Lower leg skin (tissue), 3 donors: ENCODE results near the gene RGS18.
"Not testable (repeated sequence)": the region's sequence is repeated elsewhere in the genome, so short reads cannot be mapped to it uniquely, and the experiment has no call there.

Source experiments
- POLR2A ChIP-seq, 2 donors: fragments of 450-650 bp; IDR thresholded peaks; one replicate each; pipeline ENCODE4 v1.6.1; 2016 to 2017; ENCODE audit warnings: antibody characterized with exemption in 2 of 2, mild to moderate bottlenecking in 1 of 2, moderate library complexity in 1 of 2
- TF ChIP-seq, protein P1 (sequence below), 3 donors: fragments of 450-650 bp; IDR thresholded peaks; one replicate each; pipeline ENCODE4 v1.5.1; 2016; ENCODE audit warnings: antibody characterized with exemption in 3 of 3, mild to moderate bottlenecking in 3 of 3, moderate library complexity in 2 of 3

GRCh38 chr1:192165002-192165401 lies 6.7 kb downstream of the RGS18 start:
- not testable (repeated sequence) for TF ChIP-seq POLR2A (IDR thresholded peaks at IDR 0.05)
- TF ChIP-seq, protein P1, sequence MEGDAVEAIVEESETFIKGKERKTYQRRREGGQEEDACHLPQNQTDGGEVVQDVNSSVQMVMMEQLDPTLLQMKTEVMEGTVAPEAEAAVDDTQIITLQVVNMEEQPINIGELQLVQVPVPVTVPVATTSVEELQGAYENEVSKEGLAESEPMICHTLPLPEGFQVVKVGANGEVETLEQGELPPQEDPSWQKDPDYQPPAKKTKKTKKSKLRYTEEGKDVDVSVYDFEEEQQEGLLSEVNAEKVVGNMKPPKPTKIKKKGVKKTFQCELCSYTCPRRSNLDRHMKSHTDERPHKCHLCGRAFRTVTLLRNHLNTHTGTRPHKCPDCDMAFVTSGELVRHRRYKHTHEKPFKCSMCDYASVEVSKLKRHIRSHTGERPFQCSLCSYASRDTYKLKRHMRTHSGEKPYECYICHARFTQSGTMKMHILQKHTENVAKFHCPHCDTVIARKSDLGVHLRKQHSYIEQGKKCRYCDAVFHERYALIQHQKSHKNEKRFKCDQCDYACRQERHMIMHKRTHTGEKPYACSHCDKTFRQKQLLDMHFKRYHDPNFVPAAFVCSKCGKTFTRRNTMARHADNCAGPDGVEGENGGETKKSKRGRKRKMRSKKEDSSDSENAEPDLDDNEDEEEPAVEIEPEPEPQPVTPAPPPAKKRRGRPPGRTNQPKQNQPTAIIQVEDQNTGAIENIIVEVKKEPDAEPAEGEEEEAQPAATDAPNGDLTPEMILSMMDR (IDR thresholded peaks at IDR 0.05), result not testable (repeated sequence)
